GM13976 (cell line): ENCODE measurements around the gene HMGN3.

Experiments used
- DNase-seq: peaks from one replicate; pipeline ENCODE4 v3.0.0; 2012; ENCODE audit warnings: low spot score
- in situ Hi-C: fragments of 300-500 bp; cut with MboI; formaldehyde crosslinking; loops from one replicate; pipeline ENCODE4 v1.12.0; 2022; ENCODE audit warnings: low sequenced_read_pairs, mixed read lengths, inconsistent platforms; ENCODE audit not compliant: unreplicated experiment
- TF ChIP-seq, protein P1 (sequence below): IDR thresholded peaks from 2 replicates; pipeline ENCODE4 v1.5.1; 2012; ENCODE audit warnings: borderline replicate concordance, mild to moderate bottlenecking; ENCODE audit not compliant: insufficient read depth; ENCODE audit errors: extremely low read depth, missing control alignments, control extremely low read depth

Gene HMGN3

DNA sequence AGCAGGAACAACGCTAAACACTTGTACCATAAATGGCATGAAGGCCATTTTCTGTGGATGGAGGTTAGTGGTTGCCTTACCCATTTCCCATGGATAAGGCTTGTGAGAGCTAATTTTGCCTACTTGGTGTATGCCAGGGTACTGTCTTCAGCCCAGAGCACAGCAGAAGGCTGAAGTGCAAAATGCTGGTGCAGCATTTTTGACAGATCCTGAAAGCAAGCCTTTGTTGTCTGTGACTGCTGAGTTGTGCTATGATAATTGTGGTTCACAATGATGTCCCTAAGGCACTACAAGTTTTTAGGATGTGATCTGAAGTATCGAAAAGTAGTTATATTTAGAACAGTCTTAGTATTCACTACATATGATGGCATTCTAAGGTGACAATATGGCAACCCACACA lies 14.7 kb upstream of the HMGN3 start:
- TF ChIP-seq, protein P1, sequence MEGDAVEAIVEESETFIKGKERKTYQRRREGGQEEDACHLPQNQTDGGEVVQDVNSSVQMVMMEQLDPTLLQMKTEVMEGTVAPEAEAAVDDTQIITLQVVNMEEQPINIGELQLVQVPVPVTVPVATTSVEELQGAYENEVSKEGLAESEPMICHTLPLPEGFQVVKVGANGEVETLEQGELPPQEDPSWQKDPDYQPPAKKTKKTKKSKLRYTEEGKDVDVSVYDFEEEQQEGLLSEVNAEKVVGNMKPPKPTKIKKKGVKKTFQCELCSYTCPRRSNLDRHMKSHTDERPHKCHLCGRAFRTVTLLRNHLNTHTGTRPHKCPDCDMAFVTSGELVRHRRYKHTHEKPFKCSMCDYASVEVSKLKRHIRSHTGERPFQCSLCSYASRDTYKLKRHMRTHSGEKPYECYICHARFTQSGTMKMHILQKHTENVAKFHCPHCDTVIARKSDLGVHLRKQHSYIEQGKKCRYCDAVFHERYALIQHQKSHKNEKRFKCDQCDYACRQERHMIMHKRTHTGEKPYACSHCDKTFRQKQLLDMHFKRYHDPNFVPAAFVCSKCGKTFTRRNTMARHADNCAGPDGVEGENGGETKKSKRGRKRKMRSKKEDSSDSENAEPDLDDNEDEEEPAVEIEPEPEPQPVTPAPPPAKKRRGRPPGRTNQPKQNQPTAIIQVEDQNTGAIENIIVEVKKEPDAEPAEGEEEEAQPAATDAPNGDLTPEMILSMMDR: no peak
- in situ Hi-C loops: loop anchor here (25.0 kb wide), 1 partner anchor 387 kb away; the partner anchor contains the start of gene IRAK1BP1
- no peak for DNase-seq

DNA sequence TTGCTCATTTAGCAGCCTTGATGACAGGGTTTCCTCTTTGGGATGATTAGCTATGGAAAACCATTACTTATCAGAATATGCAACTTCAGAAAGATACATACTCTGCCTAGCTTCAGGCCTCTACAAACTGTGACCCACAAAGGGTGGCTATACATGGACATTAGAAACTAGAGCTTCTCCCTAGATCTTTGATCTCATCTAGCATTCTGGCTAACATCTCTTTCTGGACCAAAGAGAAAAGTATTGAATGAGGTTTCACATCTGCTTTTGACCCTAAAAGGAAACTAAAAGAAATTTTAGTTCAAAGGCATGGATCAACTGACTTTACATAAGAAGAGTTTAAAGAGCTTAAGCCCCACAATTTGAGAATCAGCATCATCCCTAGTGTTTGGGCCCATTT lies 12.4 kb upstream of the HMGN3 start:
- peak; percentile 16 for DNase-seq
- TF ChIP-seq, protein P1: no peak
- in situ Hi-C loops: loop anchor here (25.0 kb wide), 1 partner anchor 385 kb away; the partner anchor contains the start of gene IRAK1BP1

DNA sequence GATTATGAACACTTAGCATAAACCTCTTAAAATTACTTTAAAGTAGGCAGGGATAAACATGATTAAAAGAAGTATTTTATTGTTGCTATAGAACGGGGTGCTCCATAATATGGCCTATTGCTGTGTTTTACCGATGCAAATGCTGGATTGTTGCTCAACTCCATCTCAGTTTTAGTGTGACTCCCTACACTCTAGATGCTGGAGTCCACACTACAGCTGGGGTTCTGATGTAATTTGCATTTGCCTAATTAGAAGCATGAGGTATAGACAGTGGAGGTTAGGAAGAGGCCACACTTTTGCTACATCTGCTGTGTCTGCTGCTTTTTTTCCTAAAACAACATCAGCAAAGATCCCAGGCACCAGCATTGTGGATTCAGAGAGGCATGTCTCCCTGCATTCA lies 6.7 kb upstream of the HMGN3 start:
- in situ Hi-C loops: loop anchor here (25.0 kb wide), 1 partner anchor 379 kb away; the partner anchor contains the start of gene IRAK1BP1
- TF ChIP-seq, protein P1: no peak
- no peak for DNase-seq

DNA sequence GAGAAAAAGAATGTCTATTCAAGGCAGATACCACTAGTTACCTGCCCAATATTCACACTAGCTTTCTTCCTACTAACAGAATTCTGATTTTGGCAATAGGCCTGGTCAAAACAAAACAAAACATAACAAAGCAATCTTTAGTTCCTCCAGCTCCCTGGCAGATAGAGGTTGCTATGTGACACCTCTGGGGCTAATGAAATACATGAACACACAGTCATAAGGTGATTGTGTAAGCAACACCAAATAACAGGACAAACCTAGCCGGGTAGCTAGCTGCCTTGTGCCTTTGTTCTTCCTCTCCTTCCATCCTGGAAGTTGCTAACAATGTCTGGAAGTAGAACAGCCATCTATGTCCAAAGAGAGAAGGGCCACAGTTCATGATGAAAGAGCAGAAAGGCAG lies 6.0 kb upstream of the HMGN3 start:
- DNase-seq: no peak
- TF ChIP-seq, protein P1: no peak
- in situ Hi-C loops: loop anchor here (25.0 kb wide), 1 partner anchor 378 kb away; the partner anchor contains the start of gene IRAK1BP1

DNA sequence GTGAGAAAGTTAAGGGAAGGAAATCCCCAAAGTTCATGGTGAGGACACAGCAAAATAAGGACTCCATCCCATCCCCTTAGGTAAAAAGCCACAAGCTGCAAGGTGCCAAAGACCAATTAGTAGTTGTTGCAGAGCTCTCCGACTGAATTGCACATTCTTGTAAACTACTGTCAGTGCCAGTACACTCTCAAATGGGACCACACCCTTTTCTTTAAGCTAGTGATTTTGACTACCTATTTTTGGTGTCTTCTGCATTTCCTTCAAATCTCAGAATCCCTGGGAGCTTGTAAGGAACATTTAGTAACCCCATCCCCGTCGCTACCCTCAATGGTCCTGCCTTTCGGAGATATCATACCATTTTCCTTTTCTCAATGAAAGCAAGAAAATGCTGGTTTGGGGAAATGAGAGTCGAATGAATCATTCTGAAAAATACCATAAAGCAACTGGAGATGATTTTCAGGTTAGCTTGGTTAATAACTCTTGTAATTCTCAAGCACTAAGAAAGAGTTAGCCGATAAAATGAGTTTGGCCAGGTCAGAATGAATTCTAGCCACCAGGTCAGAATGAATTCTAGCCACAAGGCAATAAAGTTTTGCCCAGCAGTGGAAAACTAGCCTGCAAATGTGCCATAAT lies 5.2 kb upstream of the HMGN3 start:
- DNase-seq: peak; percentile 16
- in situ Hi-C loops: loop anchor here (25.0 kb wide), 1 partner anchor 377 kb away; the partner anchor contains the start of gene IRAK1BP1
- TF ChIP-seq, protein P1: no peak

DNA sequence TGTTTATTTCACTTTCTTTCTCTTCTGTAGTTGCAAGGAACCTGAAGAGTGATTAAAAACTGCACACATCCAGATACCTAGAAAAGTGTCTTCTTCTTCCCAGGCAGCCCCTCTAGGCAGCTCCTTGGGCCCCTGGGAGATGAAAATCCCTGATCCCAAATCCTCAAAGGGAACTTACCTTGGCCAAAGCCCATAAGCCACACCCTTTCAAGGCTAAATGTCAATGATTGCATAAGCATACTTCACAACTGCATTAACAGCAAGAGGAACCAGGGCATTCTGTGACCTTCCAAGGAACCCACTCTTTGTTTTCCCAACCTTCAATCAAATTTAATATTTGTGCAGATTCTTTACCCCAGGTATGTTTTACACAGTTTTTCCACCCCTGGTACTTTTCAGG lies 4.4 kb upstream of the HMGN3 start:
- in situ Hi-C loops: loop anchor here (25.0 kb wide), 1 partner anchor 377 kb away; the partner anchor contains the start of gene IRAK1BP1

More for the DNA sequence above, 4.4 kb upstream of the HMGN3 start:
- TF ChIP-seq, protein P1: no peak
- no peak for DNase-seq
